HEK293T (cell line): ENCODE data around the gene FBXO7.

Experiments used
- CTCF ChIA-PET: fragments of 350-600 bp; formaldehyde crosslinking; extraction: SDS; loops from one replicate; lab custom pipeline; 2021; ENCODE audit warnings: antibody characterized with exemption, inconsistent platforms; lab: Yijun Ruan, JAX
- POLR2A ChIA-PET: fragments of 350-600 bp; formaldehyde crosslinking; extraction: SDS; loops from one replicate; lab custom pipeline; 2020; ENCODE audit warnings: antibody characterized with exemption, inconsistent platforms; lab: Yijun Ruan, JAX
- DNase-seq: peaks from one replicate; pipeline ENCODE4 v3.0.0; 2012; ENCODE audit warnings: mixed read lengths; ENCODE audit errors: extremely low spot score
- ARNT ChIP-seq: fragments of 450-650 bp; IDR thresholded peaks from 2 replicates; pipeline ENCODE4 v1.6.1; 2017; ENCODE audit warnings: mild to moderate bottlenecking
- BHLHE40 ChIP-seq: fragments of 450-650 bp; IDR thresholded peaks from 2 replicates; pipeline ENCODE4 v1.6.1; 2016; ENCODE audit warnings: mild to moderate bottlenecking, moderate library complexity, borderline replicate concordance
- CTBP1 ChIP-seq: fragments of 450-650 bp; IDR thresholded peaks from 2 replicates; pipeline ENCODE4 v1.6.1; 2016; ENCODE audit warnings: borderline replicate concordance
- ELF4 ChIP-seq: fragments of 450-650 bp; IDR thresholded peaks from 2 replicates; pipeline ENCODE4 v1.6.1; 2017; ENCODE audit warnings: antibody characterized with exemption
- FOXA1 ChIP-seq: fragments of 450-650 bp; IDR thresholded peaks from 2 replicates; pipeline ENCODE4 v1.6.1; 2016; ENCODE audit warnings: mild to moderate bottlenecking
- FOXK2 ChIP-seq: fragments of 450-650 bp; IDR thresholded peaks from 2 replicates; pipeline ENCODE4 v1.6.1; 2016; ENCODE audit warnings: mild to moderate bottlenecking
- FOXM1 ChIP-seq: fragments of 450-650 bp; IDR thresholded peaks from 2 replicates; pipeline ENCODE4 v1.6.1; 2017; ENCODE audit warnings: mild to moderate bottlenecking, borderline replicate concordance
- HDGF ChIP-seq: fragments of 450-650 bp; IDR thresholded peaks from 2 replicates; pipeline ENCODE4 v1.6.1; 2017; ENCODE audit warnings: antibody characterized with exemption, borderline replicate concordance
- L3MBTL2 ChIP-seq: fragments of 450-650 bp; conservative IDR thresholded peaks from 2 replicates; pipeline ENCODE4 v1.6.1; 2016; ENCODE audit warnings: mild to moderate bottlenecking
- LEF1 ChIP-seq: fragments of 450-650 bp; IDR thresholded peaks from 2 replicates; pipeline ENCODE4 v1.6.1; 2017; ENCODE audit warnings: mild to moderate bottlenecking, borderline replicate concordance
- NFRKB ChIP-seq: fragments of 450-650 bp; IDR thresholded peaks from 2 replicates; pipeline ENCODE4 v1.6.1; 2016; ENCODE audit warnings: mild to moderate bottlenecking, moderate library complexity
- PKNOX1 ChIP-seq: fragments of 450-650 bp; IDR thresholded peaks from 2 replicates; pipeline ENCODE4 v1.6.1; 2016
- SP1 ChIP-seq: fragments of 450-650 bp; IDR thresholded peaks from 2 replicates; pipeline ENCODE4 v1.6.1; 2017
- SUZ12 ChIP-seq: fragments of 450-650 bp; IDR thresholded peaks from 2 replicates; pipeline ENCODE4 v1.6.1; 2016; ENCODE audit warnings: mild to moderate bottlenecking
- TARDBP ChIP-seq: fragments of 450-650 bp; IDR thresholded peaks from 2 replicates; pipeline ENCODE4 v1.6.1; 2016
- ZNF384 ChIP-seq: fragments of 450-650 bp; IDR thresholded peaks from 2 replicates; pipeline ENCODE4 v1.6.1; 2016

The FBXO7 gene

GRCh38 chr22:32533265-32534111 lies 58.9 kb downstream of the FBXO7 start:
- no peak for TF ChIP-seq TARDBP
- TF ChIP-seq HDGF = no peak
- TF ChIP-seq LEF1 = no peak
- TF ChIP-seq ARNT = no peak
- no peak for TF ChIP-seq CTBP1
- no peak for TF ChIP-seq L3MBTL2
- TF ChIP-seq SP1 = no peak
- no peak for TF ChIP-seq ZNF384
- CTCF ChIA-PET = interaction anchor here (0.5 kb wide), 1 partner anchor 452 kb away, joined by 3 read pairs; no protein-coding TSS in a partner anchor
- DNase-seq = no peak
- POLR2A ChIA-PET = no interaction called here

GRCh38 chr22:32534252-32535235 lies 59.9 kb downstream of the FBXO7 start:
- ChIA-PET POLR2A (interaction anchor here (1.2 to 1.4 kb wide), 2 partner anchors 267 to 269 kb away, joined by 3 to 4 read pairs; partner anchors contain the start of gene TIMP3), CTCF (interaction anchor here (0.6 kb wide), 1 partner anchor 94 kb away, joined by 3 read pairs; no protein-coding TSS in a partner anchor)
- TF ChIP-seq TARDBP = no peak
- no peak for DNase-seq

- POLR2A ChIA-PET = interaction anchor here (1.2 to 1.4 kb wide), 2 partner anchors 266 to 268 kb away, joined by 3 to 4 read pairs; partner anchors contain the start of gene TIMP3
- CTCF ChIA-PET = no interaction called here
- TF ChIP-seq NFRKB (no peak), FOXK2 (no peak), SP1 (no peak), TARDBP (no peak), FOXA1 (no peak), ZNF384 (no peak), BHLHE40 (no peak), CTBP1 (no peak), PKNOX1 (no peak), L3MBTL2 (no peak), HDGF (no peak), FOXM1 (no peak), SUZ12 (no peak)
- DNase-seq = no peak
These were observed 61.0 kb downstream of the FBXO7 start for GRCh38 chr22:32535531-32536190.

- DNase-seq = no peak
- TF ChIP-seq FOXA1 = no peak
- no peak for TF ChIP-seq FOXM1
- TF ChIP-seq FOXK2 = no peak
- CTCF ChIA-PET = no interaction called here
- POLR2A ChIA-PET = no interaction called here
These were observed 61.7 kb downstream of the FBXO7 start for GRCh38 chr22:32536352-32536751.

- TF ChIP-seq PKNOX1 (no peak), FOXK2 (no peak), ELF4 (no peak), SUZ12 (no peak), ARNT (no peak), NFRKB (no peak), BHLHE40 (no peak), FOXA1 (no peak), ZNF384 (no peak), TARDBP (no peak), SP1 (no peak), FOXM1 (no peak), L3MBTL2 (no peak), CTBP1 (no peak), LEF1 (no peak), HDGF (no peak)
- CTCF ChIA-PET = interaction anchor here (1.8 to 2.0 kb wide), 2 partner anchors 10 to 258 kb away, joined by 4 to 6 read pairs; no protein-coding TSS in a partner anchor
- DNase-seq = no peak
- POLR2A ChIA-PET = no interaction called here
These were observed 63.9 kb downstream of the FBXO7 start for GRCh38 chr22:32538521-32538920.
